Bronchial epithelial cell (primary cell): ENCODE results near the gene ADAMTSL3. TPM values are rescaled to one million over a fixed set of nuclear protein-coding genes. Genes with fewer than 3 reads are reported as not detected.
A peak's percentile ranks its signal among the peaks of the same experiment; 100 is the strongest.

ENCODE experiments used
- DNase-seq: peaks from one replicate; pipeline ENCODE4 v3.0.0-alpha.2; 2010; ENCODE audit warnings: low read depth
- FAIRE-seq: peaks from 2 replicates; lab custom pipeline; 2011; peaks lifted over from hg19 to GRCh38; lab: Jason Lieb, UNC
- H3K27me3 ChIP-seq: 2 replicates; pipeline ENCODE4 v1.5.1; 2011; ENCODE audit warnings: low read length; ENCODE audit not compliant: control insufficient read depth, insufficient read depth
- H3K36me3 ChIP-seq: 2 replicates; pipeline ENCODE4 v1.5.1; 2011; ENCODE audit warnings: low read length; ENCODE audit not compliant: control insufficient read depth, insufficient read depth
- H3K4me3 ChIP-seq: 2 replicates; pipeline ENCODE4 v1.5.1; 2011; ENCODE audit warnings: mild to moderate bottlenecking, low read depth, low read length, control low read depth
- total RNA-seq: library from RNA; depleted of rRNA; stranded (reverse); fragments of >200 nt; gene quantifications from 2 replicates; pipeline ENCODE4 v1.2.1, GENCODE V29; 2014
- TF ChIP-seq, protein P1 (sequence below): IDR thresholded peaks from 2 replicates; pipeline ENCODE4 v1.5.1; 2011; ENCODE audit warnings: mild to moderate bottlenecking, moderate library complexity, low read length, control low read depth, inconsistent platforms; ENCODE audit not compliant: insufficient read depth, severe bottlenecking

ADAMTSL3 gene
- total RNA-seq, 1 donor from 2014 or later, result 0.79 TPM

GRCh38 chr15:84006421-84006820 lies 352.5 kb downstream of the ADAMTSL3 start:
- FAIRE-seq (no peak), DNase-seq (no peak)
- H3K4me3 ChIP-seq, result no peak overlapping the region
- TF ChIP-seq, protein P1, sequence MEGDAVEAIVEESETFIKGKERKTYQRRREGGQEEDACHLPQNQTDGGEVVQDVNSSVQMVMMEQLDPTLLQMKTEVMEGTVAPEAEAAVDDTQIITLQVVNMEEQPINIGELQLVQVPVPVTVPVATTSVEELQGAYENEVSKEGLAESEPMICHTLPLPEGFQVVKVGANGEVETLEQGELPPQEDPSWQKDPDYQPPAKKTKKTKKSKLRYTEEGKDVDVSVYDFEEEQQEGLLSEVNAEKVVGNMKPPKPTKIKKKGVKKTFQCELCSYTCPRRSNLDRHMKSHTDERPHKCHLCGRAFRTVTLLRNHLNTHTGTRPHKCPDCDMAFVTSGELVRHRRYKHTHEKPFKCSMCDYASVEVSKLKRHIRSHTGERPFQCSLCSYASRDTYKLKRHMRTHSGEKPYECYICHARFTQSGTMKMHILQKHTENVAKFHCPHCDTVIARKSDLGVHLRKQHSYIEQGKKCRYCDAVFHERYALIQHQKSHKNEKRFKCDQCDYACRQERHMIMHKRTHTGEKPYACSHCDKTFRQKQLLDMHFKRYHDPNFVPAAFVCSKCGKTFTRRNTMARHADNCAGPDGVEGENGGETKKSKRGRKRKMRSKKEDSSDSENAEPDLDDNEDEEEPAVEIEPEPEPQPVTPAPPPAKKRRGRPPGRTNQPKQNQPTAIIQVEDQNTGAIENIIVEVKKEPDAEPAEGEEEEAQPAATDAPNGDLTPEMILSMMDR, result no peak
- no peaks in the 10 kb centered on the region for H3K36me3 ChIP-seq
- H3K27me3 ChIP-seq, result no peaks in the 10 kb centered on the region

DNA sequence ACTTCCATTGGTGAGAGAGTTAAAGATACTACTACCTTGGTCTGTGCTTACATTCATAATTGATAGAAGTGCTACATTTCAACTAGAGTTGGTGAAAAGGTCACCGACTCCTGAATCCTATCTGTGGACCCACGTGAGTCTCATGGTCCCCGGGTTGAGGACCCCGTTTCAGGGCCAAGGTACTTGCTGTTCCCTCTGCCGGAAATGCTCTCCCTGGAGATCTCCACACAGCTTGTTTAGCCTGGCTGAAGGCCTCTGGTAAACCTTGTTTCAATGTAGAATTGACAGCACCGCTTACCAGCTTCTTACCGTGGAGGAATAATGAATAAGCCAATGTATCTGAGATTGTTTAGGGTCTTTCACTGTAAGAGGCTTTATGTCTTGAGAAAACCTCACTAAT lies 355.7 kb downstream of the ADAMTSL3 start:
- Histone ChIP-seq H3K27me3 (no peaks in the 10 kb centered on the region), H3K36me3 (no peaks in the 10 kb centered on the region), H3K4me3 (no peak overlapping the region)
- no peak for FAIRE-seq
- TF ChIP-seq, protein P1, result no peak
- DNase-seq, result no peak

GRCh38 chr15:84010246-84010645 lies 356.3 kb downstream of the ADAMTSL3 start:
- FAIRE-seq, result no peak
- DNase-seq, result no peak
- Histone ChIP-seq H3K36me3 (no peaks in the 10 kb centered on the region), H3K4me3 (no peak overlapping the region), H3K27me3 (no peaks in the 10 kb centered on the region)
- TF ChIP-seq, protein P1, result no peak

- FAIRE-seq, result no peak
Observed at GRCh38 chr15:84016371-84016770, 362.4 kb downstream of the ADAMTSL3 start.

GRCh38 chr15:84022516-84022915 lies 368.6 kb downstream of the ADAMTSL3 start:
- Histone ChIP-seq H3K4me3 (no peak overlapping the region), H3K36me3 (no peaks in the 10 kb centered on the region), H3K27me3 (no peaks in the 10 kb centered on the region)
- no peak for DNase-seq
- FAIRE-seq, result no peak
- TF ChIP-seq, protein P1, result no peak

More at GRCh38 chr15:84016371-84016770, 362.4 kb downstream of the ADAMTSL3 start:
- H3K4me3 ChIP-seq, result no peak overlapping the region
- TF ChIP-seq, protein P1, result no peak
- H3K27me3 ChIP-seq, result no peaks in the 10 kb centered on the region
- no peak for DNase-seq
- H3K36me3 ChIP-seq, result no peaks in the 10 kb centered on the region

DNA sequence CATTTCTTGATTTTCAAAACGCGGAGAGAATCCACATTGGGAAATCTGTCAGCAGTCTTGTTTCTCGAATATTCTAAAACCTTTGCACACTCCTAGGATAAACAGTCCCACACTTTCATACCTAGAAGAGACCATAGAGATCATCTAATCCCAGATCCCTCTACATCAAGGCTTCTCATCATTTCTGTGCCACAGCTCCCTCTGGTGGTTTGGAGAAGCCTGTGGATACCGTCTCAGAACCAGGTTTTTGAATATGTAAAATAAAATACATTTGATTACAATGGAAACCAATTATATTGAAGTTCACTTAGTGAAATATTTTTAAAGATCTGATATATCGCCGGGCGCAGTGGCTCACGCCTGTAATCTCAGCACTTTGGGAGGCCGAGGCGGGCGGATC lies 369.7 kb downstream of the ADAMTSL3 start:
- Histone ChIP-seq H3K27me3 (no peaks in the 10 kb centered on the region), H3K36me3 (no peaks in the 10 kb centered on the region), H3K4me3 (no peak overlapping the region)
- DNase-seq (peak; percentile 37), FAIRE-seq (no peak)
- TF ChIP-seq, protein P1, result peak; percentile 45
